A172 (cell line): ENCODE measurements around the gene CES4A. TPM values are rescaled to one million over a fixed set of nuclear protein-coding genes. Genes with fewer than 3 reads are reported as not detected.
"Not testable (repeated sequence)": the region's sequence is repeated elsewhere in the genome, so short reads cannot be mapped to it uniquely, and the experiment has no call there.

Source experiments
- DNase-seq: peaks from one replicate; pipeline ENCODE4 v3.0.0-alpha.2; 2015; ENCODE audit warnings: low spot score
- total RNA-seq: library from RNA; depleted of rRNA; stranded (reverse); fragments of >200 nt; shearing (Covaris generic); gene quantifications from 2 replicates; pipeline ENCODE4 v1.2.3, GENCODE V29; 2014

Gene CES4A
- total RNA-seq, 1 experiment from 2014 or later = not detected

- not testable (repeated sequence) for DNase-seq
Measured at GRCh38 chr16:66955363-66956153, 32.8 kb upstream of the CES4A start.

DNA sequence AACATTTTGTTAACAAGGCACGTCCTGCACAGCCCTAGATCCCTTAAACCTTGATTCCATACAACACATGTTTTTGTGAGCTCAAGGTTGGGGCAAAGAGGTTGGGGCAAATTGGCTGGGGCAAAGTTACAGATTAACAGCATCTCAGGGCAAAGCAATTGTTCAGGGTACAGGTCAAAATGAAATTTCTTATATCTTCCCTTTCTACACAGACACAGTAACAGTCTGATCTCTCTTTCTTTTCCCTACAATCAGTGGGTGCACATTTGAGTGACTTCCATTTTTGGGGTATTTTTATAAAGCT lies 32.3 kb upstream of the CES4A start:
- DNase-seq = not testable (repeated sequence)

DNA sequence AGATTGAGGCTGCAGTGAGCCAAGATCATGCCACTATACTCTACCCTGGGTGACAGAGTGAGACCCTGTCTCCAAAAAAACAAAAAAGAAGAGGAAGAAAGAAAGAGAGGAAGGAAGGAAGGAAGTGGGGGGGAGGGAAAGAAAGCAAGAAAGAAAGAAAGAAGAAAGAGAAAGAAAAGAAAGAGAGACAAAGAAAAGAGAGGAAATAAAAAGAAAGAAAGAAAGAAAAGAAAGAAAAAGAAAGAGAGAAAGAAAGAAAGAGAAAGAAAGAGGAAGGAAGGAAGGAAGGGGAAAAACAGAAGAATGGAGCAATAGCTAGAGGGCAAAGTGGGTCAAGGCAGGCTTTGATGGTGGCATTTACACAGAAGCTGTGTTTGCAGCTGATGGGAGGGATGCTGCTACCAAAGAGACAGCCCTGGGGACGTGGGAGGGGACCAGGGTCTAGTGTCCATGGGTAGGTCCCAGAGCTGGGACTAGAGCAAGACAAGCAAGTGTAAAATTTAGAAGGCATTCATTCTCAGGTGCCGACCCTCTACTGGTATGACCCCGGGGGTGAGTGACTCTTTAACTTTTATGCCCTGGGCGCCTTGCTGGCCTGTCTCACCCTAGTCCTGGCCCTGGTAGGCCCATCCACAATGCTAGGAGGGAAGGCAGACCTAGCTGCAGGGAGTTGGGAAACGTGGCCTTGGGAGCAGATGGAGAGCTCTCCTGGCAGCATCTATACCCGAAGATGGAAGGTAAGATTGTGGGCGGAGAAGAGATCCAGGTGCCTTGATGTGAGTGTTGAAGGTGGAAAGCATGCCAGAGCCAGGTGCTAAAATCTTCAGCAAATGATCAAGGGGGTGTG lies 29.3 kb upstream of the CES4A start:
- DNase-seq = no peak

GRCh38 chr16:66959704-66960161 lies 28.7 kb upstream of the CES4A start:
- DNase-seq = no peak

DNA sequence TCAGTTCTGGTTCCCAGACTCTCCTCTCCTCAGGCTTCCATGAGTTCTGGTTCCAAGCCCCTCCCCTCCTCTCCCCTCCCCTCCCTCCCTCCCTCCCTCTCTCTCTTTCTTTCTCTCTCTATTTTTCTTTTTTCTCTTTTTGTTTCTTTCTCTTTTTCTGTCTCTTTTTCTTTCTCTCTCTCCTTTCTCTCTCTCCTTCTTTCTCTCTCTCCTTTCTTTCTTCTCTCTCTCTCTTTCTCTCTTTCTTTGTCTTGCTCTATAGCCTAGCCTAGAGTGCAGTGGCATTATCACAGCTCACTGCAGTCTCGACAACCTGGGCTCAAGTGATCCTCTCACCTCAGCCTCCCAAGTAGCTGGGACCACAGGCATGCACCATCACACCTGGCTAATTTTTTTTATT lies 28.1 kb upstream of the CES4A start:
- no peak for DNase-seq

DNA sequence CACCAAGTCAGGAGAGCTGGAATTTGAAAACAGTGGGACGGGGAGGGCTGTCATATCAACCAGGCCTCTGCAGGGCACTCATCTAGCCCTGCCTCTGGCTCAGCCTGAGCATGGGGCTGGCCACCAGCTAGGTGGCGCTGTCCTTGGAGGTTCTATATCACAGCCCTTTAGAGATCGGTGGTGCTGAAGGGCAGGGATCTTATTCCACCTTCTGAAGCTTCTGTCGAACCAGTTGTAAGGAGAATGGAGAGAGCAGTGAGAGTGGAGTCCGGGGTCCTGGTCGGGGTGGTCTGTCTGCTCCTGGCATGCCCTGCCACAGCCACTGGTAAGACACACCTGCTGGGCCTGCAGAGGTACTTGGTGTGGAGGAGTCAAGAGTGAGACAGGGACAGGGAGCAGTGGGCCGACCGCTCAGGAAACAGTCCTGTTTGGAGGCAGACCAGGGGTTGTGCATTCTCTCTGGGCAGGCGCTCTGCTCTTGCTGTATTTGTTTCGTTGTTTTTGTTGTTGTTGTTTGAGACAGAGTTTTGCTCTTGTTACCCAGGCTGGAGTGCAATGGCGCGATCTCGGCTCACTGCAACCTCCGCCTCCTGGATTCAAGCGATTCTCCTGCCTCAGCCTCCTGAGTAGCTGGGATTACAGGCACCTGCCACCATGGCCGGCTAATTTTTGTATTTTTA lies 27.2 kb upstream of the CES4A start, which contains the start of gene CES3:
CES3 (plus strand) TSS at position 202 of the 680 bp plus-strand sequence; CDS start at position 244, 42 bp downstream.
- DNase-seq = peak; percentile 53

DNA sequence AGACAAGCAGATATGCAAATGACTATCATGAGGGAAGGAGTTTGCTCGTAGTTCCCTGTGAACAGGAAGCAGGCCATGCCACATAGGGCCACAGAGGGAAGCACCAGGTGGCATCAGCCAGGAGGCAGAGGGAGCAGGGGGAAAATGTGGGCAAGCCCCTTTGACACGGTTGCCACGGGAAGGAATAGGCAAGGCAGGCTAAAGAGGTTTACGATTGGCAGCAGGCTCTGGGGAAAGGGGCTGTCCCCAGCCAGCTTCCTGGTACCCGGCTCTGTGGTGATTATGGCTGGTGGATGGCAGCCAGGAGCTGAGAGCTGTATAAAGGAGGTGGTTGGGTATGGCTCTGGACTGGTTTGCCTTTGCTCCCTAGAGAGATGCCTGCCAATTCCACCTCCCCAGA lies 26.5 kb upstream of the CES4A start:
- DNase-seq = peak; percentile 19

DNA sequence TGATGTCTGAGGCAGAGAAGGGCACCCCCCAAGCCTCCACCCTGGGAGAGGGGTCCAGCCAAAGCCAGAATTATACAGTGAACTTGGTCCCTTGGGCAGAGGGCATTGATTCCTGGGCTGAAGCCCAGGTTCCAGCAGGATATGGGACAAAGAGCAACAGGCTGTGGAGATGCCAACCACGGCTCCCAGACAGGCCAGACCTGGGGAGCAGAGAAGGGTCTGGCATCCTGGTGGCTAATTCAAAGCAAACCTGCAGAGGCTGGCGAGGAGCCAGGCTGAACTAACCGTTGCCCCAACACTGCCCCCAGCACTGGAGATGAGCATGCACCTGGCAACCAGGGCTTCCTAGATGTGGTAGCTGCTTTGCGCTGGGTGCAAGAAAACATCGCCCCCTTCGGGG lies 24.3 kb upstream of the CES4A start:
- no peak for DNase-seq

- DNase-seq = no peak
Measured at GRCh38 chr16:66968847-66969246, 19.5 kb upstream of the CES4A start.

- peak; percentile 79 for DNase-seq
Measured at GRCh38 chr16:66970775-66971720, 17.3 kb upstream of the CES4A start.

GRCh38 chr16:66972983-66973382 lies 15.4 kb upstream of the CES4A start:
- DNase-seq = peak; percentile 15

DNA sequence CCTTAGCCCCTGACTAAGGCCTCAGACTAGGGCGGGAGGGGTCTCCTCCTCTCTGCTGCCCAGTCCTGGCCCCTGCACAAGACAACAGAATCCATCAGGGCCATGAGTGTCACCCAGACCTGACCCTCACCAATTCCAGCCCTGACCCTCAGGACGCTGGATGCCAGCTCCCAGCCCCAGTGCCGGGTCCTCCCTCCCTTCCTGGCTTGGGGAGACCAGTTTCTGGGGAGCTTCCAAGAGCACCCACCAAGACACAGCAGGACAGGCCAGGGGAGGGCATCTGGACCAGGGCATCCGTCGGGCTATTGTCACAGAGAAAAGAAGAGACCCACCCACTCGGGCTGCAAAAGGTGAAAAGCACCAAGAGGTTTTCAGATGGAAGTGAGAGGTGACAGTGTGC lies 14.7 kb upstream of the CES4A start:
- no peak for DNase-seq

GRCh38 chr16:66974156-66974931 lies 14.0 kb upstream of the CES4A start:
- not testable (repeated sequence) for DNase-seq

GRCh38 chr16:66974932-66975246 lies 13.5 kb upstream of the CES4A start:
- not testable (repeated sequence) for DNase-seq

DNA sequence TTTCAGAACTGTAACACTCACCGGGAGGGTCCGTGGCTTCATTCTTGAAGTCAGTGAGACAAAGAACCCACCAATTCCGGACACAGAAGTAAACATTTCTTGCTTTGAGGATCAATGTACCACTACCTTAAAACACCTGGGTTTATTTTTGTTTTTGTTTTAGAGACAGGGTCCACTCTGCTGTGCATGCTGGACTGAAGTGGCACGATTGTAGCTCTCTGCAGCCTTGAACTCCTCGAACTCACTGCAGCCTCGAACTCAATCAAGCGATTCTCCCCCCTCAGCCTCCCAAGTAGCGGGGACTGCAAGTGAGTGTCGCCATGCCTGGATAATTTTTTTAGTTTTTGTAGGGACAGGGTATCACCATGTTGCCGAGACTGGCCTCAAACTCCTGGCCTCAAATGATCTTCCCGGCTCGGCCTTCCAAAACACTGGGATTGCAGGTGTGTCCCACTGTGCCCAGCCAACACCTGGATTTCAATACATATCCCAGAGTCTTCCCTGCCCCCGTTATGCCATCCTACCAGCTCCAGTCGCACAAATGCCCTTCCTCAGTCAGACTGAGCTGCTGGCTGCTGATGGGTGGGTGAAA lies 13.0 kb upstream of the CES4A start:
- DNase-seq = no peak

- DNase-seq = no peak
Measured at GRCh38 chr16:66976746-66977145, 11.6 kb upstream of the CES4A start.

DNA sequence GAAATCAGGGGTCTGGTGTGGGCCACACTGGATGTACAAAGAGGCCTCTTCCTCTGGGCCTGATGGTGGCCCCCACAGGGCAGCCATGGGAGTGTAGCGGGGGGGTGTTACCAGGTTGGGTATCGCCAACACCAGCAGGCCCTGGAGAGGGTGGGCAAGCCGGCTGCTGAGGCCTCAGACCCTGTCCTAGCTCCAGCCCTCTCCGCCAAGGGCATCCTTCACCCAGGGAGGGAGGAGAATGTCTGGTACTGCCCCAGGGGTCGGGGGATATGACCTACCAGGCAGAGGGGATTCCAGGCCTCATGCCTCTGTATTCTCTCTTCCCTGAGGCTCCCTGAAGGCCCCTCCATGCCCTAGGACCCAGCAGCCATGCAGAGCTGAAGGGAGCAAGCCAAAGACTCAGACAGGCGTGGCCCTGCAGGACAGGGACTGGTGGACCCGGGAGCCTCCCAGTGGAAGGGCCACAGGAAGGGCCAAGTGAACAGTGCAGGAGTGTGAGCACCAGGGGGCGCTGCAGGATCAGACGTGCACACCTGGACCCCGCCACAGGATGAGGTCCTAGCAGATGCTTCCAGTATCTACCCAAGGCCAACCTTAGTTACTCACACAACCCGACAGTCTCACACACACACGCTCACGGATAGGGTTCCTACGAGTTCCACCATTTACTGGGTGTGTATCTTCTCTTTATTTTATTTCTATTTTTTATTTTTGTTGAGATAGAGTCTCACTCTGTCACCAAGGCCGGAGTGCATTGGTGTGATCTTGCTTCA lies 10.9 kb upstream of the CES4A start:
- peak; percentile 86 for DNase-seq

- DNase-seq = peak; percentile 33
Measured at GRCh38 chr16:66979011-66979717, 9.2 kb upstream of the CES4A start.

DNA sequence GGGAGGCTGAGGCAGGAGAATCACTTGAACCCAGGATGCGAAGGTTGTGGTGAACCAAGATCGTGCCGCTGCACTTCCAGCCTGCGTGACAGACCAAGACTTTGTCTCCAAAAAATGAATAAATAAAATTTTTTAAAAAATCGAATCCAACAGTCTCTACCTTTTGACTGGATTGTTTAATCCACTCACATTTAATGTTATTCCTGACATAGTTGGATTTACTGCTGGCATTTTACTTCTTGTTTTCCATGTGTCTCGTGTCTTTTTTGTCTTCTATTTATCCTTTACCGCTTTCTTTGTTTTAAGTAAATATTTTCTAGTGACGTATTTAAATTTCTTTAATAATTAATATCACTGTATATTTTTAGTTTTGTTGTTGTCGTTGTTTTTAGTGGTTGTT lies 5.4 kb upstream of the CES4A start:
- no peak for DNase-seq
